ENCODE results near the gene LAIR1. TPM values are rescaled to one million over a fixed set of nuclear protein-coding genes. Genes with fewer than 3 reads are reported as not detected.
"Not testable (repeated sequence)": the region's sequence is repeated elsewhere in the genome, so short reads cannot be mapped to it uniquely, and the experiment has no call there.

Gene LAIR1
- total RNA-seq, 1 experiment from 2014 or later, result not detected

- in situ Hi-C loops (cut with HindIII; ENCODE audit: low pct_unique_long_range_greater_than_20kb, low sequenced_read_pairs); DNase-seq (ENCODE audit: low read depth): not testable (repeated sequence)
These were observed 17.3 kb upstream of the LAIR1 start for GRCh38 chr19:54382041-54382440.

DNA sequence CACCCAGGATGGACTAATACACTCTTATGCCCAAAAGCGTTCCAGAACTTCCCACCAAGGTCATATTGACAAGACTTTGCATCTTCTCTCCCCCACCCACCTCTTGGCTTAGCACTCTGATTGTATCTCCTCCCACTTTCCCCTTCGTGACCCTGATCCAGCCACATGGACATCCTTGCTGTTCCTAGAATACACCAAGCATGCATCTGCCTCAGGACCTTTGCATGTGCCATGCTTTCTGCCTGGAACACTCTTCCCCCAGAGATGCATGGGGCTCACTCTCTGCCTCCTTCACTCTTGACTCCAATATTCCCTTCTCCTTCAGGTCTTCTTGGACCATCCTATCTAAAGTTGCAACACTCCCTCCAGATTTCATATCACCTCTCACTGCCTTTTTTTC is 16.2 kb upstream of the LAIR1 start:
- in situ Hi-C loops (cut with HindIII; ENCODE audit: low pct_unique_long_range_greater_than_20kb, low sequenced_read_pairs), result no loop called here
- no peak for DNase-seq (ENCODE audit: low read depth)

- DNase-seq (ENCODE audit: low read depth), result no peak
- in situ Hi-C loops (cut with HindIII; ENCODE audit: low pct_unique_long_range_greater_than_20kb, low sequenced_read_pairs), result no loop called here
These were observed 14.5 kb upstream of the LAIR1 start for GRCh38 chr19:54379187-54379678.

GRCh38 chr19:54376610-54377285 is 12.0 kb upstream of the LAIR1 start:
- in situ Hi-C loops (cut with HindIII; ENCODE audit: low pct_unique_long_range_greater_than_20kb, low sequenced_read_pairs), result no loop called here
- DNase-seq (ENCODE audit: low read depth), result no peak

DNA sequence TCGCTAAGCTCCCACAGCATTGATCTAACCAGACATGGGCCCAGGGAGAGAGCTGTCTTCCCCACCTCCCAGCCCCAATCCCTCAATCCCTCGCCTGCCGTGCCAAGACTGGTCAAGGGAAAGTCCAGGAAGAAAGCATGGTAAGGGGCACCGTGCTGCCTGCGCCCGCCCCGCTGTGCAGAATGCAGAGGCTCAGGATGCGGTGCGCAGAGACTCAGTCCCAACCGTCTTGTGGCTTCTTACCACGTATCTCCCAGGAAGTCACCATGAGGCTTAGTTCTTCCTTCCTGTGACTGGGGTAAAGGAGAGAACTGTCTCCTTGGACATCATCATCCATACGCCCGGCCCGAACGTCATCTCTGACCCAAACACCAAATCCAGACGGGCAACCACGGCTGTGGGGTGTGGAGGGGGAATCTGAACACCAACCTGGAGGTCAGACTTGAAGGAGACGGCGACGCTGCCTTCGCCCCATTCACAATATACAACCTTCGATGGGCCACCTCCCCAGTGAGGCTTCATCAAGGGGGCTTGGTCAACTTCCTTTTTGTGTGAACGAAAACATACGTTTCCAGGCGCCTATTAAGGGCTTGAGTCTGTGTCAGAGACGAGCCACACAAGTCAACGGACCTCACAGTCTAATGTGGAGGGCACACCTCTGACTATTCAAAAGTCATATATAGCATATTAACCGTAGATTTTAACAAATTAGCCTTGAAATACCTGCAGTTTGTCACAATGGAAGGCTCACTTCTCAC is 10.6 kb upstream of the LAIR1 start:
- in situ Hi-C loops (cut with HindIII; ENCODE audit: low pct_unique_long_range_greater_than_20kb, low sequenced_read_pairs), result not testable (repeated sequence)

DNA sequence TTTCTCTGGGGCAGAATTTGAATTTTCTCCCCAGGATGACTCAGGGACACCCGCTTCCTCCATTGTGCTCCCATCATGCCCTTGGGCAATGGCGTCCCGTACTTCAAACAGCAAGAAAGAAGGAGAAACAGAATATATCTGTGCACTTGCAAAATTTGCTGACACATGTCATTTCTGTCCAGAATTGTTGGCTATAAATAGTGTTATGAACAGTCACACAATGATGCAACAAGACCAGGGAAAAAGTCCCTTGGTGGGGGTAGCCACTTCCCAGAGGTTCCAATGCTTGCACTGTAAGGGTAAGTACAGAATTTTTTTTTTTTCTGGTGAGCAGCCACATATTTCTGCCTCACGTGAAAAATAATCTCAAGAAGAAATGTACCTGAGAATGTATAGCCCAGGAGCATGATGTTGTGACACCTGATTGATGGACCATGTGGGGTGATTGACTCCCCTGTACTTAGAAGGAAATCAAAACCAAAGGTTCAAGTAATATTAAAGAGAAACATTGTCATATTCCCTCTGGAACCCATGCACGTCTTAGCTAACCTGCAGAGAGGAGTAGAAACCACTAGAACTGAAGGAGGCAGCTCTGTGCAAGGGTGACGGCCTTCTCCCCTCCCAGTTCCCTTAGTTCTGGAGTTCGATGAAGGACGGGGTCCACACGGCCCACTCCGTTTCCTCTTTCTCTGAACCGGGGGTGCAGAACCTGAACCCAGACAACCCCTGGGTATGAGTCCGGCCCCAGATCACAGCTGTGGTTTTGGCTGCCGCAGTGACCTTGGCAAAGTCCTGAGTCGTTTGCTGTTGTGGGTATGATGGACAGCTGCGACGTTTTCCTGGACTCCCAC is 9.3 kb upstream of the LAIR1 start:
- no peak for DNase-seq (ENCODE audit: low read depth)
- in situ Hi-C loops (cut with HindIII; ENCODE audit: low pct_unique_long_range_greater_than_20kb, low sequenced_read_pairs), result no loop called here

More for the DNA sequence above, 10.6 kb upstream of the LAIR1 start:
- not testable (repeated sequence) for DNase-seq (ENCODE audit: low read depth)

DNA sequence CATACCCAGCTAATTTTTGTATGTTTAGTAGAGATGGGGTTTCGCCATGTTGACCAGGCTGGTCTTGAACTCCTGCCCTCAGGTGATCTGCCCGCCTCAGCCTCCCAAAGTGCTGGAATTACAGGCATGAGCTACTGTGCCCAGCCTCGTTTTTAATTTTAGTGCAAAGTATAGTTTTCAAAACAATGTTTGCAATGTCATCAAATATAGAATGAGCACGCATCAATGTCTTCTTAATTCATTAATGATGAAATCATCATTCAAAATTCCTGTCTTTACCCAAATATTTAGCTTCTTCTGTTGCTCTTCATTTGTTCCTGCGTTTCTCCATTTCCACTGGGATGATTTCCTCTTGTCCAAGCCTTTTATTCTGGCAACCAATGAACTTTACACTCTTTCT is 6.7 kb upstream of the LAIR1 start:
- DNase-seq (ENCODE audit: low read depth); in situ Hi-C loops (cut with HindIII; ENCODE audit: low pct_unique_long_range_greater_than_20kb, low sequenced_read_pairs): not testable (repeated sequence)

DNA sequence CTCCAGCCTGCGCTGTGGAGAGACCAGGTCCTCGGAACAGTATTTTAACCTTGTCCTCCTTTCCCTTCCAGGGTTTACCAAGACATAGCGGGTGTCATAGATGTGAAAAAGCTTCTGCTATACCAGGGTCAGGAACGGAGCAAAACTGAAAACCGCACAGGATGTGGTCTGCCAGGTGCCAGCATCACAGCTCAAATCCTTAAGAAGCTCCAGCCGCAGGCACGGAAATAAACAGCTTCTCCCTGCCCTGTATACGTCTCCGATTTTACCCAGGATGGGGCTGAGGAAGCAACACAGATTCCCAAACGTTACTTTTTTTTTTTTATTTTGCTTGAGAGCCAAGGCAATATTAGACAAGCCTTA is 5.7 kb upstream of the LAIR1 start:
- not testable (repeated sequence) for DNase-seq (ENCODE audit: low read depth)

DNA sequence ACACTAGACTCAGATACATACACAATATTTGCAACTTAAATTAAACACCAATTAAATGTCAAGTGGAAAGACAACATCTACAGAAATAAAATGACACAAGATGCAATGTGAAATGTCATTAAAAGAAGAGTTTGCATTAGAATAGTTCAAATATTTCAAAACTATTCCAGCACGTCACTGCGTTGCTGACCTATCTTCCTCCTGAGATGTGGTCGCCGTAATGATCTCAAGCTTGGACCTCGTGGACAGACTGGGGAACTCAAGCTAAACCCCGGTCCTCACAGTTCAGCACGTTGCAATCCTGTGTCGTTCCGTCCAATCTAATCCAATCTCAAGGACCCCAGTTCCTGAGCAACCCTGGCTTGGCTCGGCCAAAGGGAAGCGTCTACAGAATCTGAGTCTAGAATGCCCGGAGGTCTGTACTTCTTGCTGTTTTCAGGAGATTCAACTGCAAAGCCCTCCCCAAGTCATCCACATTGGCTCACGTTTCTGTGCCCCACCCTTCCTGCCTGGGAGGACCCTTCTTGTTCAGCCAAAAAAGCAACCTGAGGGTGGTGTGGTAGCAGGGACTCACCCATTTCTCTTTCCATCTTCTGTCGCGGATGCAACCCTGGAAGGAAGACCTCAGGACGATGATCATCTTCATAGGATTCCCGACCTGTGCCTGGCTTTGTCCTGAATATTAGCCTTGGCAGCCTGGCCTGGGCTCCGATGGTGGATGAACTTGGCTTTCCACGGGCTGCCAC is 5.1 kb upstream of the LAIR1 start:
- in situ Hi-C loops (cut with HindIII; ENCODE audit: low pct_unique_long_range_greater_than_20kb, low sequenced_read_pairs); DNase-seq (ENCODE audit: low read depth): not testable (repeated sequence)

More for the DNA sequence above, 5.7 kb upstream of the LAIR1 start:
- in situ Hi-C loops (cut with HindIII; ENCODE audit: low pct_unique_long_range_greater_than_20kb, low sequenced_read_pairs), result not testable (repeated sequence)

DNA sequence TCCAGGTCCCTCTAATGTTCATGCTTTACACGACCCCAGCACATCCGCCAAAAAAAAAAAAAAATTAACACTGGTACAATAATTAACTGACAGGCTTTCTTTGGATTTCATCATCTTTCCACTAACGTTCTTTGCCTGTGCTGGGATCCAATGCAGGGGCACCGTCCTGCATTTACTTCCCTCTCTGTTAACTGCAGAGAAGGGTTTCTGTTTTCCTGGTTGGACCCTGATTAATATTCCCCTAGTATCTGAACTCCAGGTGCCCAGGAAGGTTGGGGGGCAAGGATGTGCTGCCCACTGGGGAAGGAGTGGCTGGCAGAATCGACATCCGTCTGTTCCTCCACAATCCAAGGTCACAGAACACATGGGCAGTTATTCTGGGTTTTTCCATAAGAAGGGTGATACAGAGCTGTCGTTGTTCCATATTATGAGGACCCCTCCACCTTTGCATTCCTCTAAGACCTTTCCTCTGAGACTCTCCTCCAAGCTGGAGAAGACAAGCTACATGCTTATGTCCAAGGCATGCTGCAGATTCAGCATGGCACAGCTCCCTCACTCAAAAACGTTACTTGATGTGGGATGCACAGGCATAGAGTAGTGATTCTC is 4.5 kb upstream of the LAIR1 start:
- no peak for DNase-seq (ENCODE audit: low read depth)
- in situ Hi-C loops (cut with HindIII; ENCODE audit: low pct_unique_long_range_greater_than_20kb, low sequenced_read_pairs), result no loop called here

DNA sequence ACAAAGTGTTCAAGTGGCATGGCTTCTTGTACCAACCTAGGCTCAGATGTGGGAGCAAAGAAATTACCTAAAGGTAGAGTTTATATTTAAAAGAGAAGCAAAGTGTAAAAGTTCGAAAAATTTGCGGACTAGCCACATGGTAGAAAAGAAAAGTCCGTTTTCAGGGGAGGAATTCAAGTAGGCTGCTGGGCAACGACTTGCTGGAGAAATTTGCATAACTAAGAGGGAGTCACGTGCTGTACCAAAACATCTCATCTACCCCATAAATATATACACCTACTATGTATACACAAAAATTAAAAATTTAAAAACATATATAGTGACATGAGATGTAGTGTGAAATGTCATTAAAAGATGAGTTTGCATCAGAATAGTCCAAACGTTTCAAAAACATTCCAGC is 2.1 kb upstream of the LAIR1 start:
- no peak for DNase-seq (ENCODE audit: low read depth)
- in situ Hi-C loops (cut with HindIII; ENCODE audit: low pct_unique_long_range_greater_than_20kb, low sequenced_read_pairs), result no loop called here

- in situ Hi-C loops (cut with HindIII; ENCODE audit: low pct_unique_long_range_greater_than_20kb, low sequenced_read_pairs); DNase-seq (ENCODE audit: low read depth): not testable (repeated sequence)
These were observed 1.1 kb upstream of the LAIR1 start for GRCh38 chr19:54365798-54366197.

GRCh38 chr19:54361680-54362422 is 2.9 kb downstream of the LAIR1 start:
- in situ Hi-C loops (cut with HindIII; ENCODE audit: low pct_unique_long_range_greater_than_20kb, low sequenced_read_pairs); DNase-seq (ENCODE audit: low read depth): not testable (repeated sequence)

GRCh38 chr19:54359149-54359820 is 5.4 kb downstream of the LAIR1 start:
- in situ Hi-C loops (cut with HindIII; ENCODE audit: low pct_unique_long_range_greater_than_20kb, low sequenced_read_pairs); DNase-seq (ENCODE audit: low read depth): not testable (repeated sequence)

DNA sequence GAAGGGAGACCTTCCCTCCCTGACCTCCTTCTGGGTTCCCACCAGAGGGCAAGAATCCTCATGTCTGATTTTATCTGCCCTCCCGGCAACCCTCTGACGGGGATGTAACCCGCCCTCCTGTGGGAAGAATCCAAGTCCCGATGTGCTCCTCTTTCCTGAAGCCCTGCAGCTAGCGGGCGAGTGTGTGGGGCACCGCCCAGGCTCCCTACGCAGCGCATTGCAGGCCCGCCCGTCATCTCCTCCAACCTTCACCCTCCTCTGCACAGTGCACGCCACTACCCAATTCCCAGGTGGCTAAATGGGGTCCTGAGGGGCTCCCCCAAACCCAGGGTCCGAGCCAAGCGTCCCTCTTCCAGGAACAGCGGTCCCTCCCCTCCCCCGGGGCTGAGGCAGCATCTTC is 7.3 kb downstream of the LAIR1 start:
- in situ Hi-C loops (cut with HindIII; ENCODE audit: low pct_unique_long_range_greater_than_20kb, low sequenced_read_pairs), result no loop called here
- no peak for DNase-seq (ENCODE audit: low read depth)

GRCh38 chr19:54356444-54357056 is 8.2 kb downstream of the LAIR1 start:
- DNase-seq (ENCODE audit: low read depth), result no peak

More at GRCh38 chr19:54356444-54357056, 8.2 kb downstream of the LAIR1 start:
- in situ Hi-C loops (cut with HindIII; ENCODE audit: low pct_unique_long_range_greater_than_20kb, low sequenced_read_pairs), result no loop called here

All from Caki2 (cell line).